WERI-Rb-1 (cell line): Measurements from ENCODE around the gene NETO2.

Experiments used
- DNase-seq: peaks from one replicate; pipeline ENCODE4 v3.0.0-alpha.2; 2020
- H3K27ac ChIP-seq: fragments of 250-450 bp; sonication (Bioruptor Pico); 2 replicates; pipeline ENCODE4 v1.5.1; 2020; ENCODE audit warnings: mild to moderate bottlenecking, moderate library complexity
- H3K27me3 ChIP-seq: fragments of 250-450 bp; sonication (Bioruptor Pico); 2 replicates; pipeline ENCODE4 v1.5.1; 2021; ENCODE audit warnings: mild to moderate bottlenecking, low read depth, moderate library complexity; ENCODE audit not compliant: insufficient read depth, severe bottlenecking
- H3K36me3 ChIP-seq: fragments of 250-450 bp; sonication (Bioruptor Pico); 2 replicates; pipeline ENCODE4 v1.5.1; 2020; ENCODE audit warnings: mild to moderate bottlenecking, moderate library complexity
- H3K4me3 ChIP-seq: 2 replicates; pipeline ENCODE4 v1.5.1; 2011; ENCODE audit warnings: low read depth, mild to moderate bottlenecking, control low read depth, low read length
- H3K9me3 ChIP-seq: fragments of 250-450 bp; sonication (Bioruptor Pico); 2 replicates; pipeline ENCODE4 v1.5.1; 2021; ENCODE audit warnings: mild to moderate bottlenecking, moderate library complexity; ENCODE audit not compliant: severe bottlenecking
- CTCF ChIP-seq: IDR thresholded peaks from 2 replicates; pipeline ENCODE4 v1.5.1; 2011; ENCODE audit warnings: low read depth, mild to moderate bottlenecking, control low read depth, inconsistent platforms, low read length

Gene NETO2

DNA sequence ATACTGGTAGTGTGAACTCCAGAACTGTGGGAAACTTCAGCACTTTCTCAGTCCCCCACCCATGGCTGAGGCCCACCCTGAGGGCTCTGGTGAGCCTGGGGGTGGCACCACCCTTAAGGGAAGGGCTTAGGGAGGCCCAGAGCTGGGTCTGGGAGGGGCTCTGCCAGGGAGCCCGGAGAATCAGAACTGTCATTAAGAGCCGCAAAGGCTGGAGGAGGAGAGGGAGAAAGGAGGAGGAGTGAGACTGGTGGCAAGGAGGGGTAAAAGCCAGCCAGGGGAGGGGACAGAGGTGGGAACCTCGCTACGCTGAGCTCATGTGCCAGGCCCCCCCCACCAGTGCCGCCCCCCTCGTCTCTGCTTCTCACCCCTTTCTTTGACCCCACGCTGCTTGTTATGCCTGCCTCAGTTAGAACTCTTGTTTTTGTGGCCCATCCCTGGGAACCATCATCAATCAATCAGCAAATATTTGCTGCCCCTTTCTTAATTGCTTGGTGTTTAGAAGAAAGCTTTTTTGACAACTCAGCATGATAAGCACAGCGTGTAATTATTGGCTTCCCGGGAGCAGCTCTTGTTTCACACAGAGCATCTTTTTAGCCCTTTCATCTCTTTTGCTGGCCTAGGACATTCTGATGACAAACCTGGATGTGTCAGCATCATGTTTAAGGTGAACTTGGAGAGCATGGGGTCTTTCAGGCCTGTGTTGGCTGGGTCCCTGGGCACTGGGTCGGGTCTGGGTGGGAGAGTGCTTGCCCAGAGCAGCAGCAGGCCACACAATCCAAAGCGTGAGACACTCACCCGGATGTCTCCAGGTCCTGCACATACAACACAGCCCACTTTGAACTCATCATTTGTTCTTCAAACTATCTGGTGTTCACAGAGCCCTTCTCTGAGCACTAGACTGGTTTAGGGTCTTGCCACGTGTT, 77.7 kb downstream of the NETO2 start:
- Histone ChIP-seq H3K36me3 (no peaks in the 10 kb centered on the region), H3K27ac (no peak overlapping the region), H3K4me3 (no peak overlapping the region), H3K9me3 (peaks cover 11% of the 10 kb centered on the region), H3K27me3 (no peaks in the 10 kb centered on the region)
- DNase-seq: no peak
- TF ChIP-seq CTCF: no peak

DNA sequence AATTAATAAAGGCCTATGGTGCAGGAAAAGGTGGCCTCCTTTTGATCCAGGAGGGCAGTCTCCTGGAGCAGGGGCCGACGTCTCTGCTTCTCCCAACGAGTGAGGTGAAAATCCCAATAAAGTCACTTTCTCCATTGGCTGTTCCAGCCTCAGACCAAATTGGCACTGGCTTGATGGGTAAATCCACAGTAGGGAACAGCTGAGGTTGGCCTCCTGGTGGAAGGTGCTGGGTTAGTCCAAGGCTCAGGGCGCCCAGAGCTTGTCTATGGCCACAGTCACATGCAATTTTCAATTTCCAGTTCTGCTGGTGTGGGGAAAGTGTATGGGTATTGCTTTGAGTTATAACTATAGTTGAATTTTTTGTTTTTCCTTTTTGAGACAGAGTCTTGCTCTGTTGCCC, 79.0 kb downstream of the NETO2 start:
- Histone ChIP-seq H3K9me3 (peaks cover 11% of the 10 kb centered on the region), H3K27ac (no peak overlapping the region), H3K4me3 (no peak overlapping the region), H3K36me3 (no peaks in the 10 kb centered on the region), H3K27me3 (no peaks in the 10 kb centered on the region)
- TF ChIP-seq CTCF: no peak
- no peak for DNase-seq

GRCh38 chr16:47063011-47063724, 80.6 kb downstream of the NETO2 start:
- Histone ChIP-seq H3K4me3 (no peak overlapping the region), H3K9me3 (peaks cover 11% of the 10 kb centered on the region), H3K36me3 (no peaks in the 10 kb centered on the region), H3K27ac (no peak overlapping the region), H3K27me3 (no peaks in the 10 kb centered on the region)
- no peak for DNase-seq
- no peak for TF ChIP-seq CTCF

DNA sequence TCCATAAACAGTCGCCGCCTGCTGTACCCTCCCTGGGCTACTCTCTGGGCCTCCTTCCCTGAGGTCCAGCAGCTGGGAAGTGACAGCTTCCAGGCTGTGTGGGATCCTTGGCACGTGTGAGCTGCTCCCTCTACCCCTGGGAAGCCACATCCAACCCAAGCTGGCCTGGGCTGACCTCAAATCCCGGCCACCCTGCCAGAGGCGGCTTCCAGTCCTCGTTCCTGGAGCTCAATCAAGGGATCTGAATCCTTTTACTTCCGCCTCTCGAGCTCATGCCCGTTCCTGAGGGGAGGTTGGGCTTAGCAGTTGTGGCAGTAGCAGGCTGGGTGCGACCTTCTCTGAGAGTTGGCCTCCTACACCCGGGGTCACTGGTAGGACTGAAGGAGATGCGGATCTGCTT, 82.5 kb downstream of the NETO2 start:
- DNase-seq: no peak
- Histone ChIP-seq H3K4me3 (no peak overlapping the region), H3K27ac (no peak overlapping the region), H3K36me3 (no peaks in the 10 kb centered on the region), H3K9me3 (peaks cover 11% of the 10 kb centered on the region), H3K27me3 (no peaks in the 10 kb centered on the region)
- TF ChIP-seq CTCF: no peak

DNA sequence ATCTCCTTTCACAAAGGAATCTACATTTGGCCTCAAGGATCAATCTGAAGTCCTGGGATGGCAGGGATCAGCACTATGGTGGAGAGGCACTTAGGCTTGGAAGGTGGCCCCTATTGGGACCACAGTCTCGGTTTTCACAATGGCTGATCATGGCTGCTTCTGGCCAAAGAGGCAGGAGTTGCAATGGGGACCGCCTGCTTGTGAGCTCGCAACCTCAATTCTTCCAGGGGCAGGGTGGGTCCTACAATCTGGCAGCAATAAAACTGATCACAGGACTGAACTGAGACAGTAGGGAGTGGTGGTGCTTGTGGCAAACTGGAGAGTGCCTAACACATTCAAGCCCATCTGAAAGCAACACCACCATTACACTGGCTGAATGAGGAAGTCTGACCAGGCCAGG, 83.1 kb downstream of the NETO2 start:
- H3K36me3 ChIP-seq: no peaks in the 10 kb centered on the region
- DNase-seq: no peak
- no peak for TF ChIP-seq CTCF

More for the DNA sequence above, 83.1 kb downstream of the NETO2 start:
- Histone ChIP-seq H3K27ac (no peak overlapping the region), H3K4me3 (no peak overlapping the region), H3K27me3 (no peaks in the 10 kb centered on the region), H3K9me3 (peaks cover 11% of the 10 kb centered on the region)
